GM18517 (cell line): ENCODE results near the gene KRTAP2-1.
"Not testable (repeated sequence)": the region's sequence is repeated elsewhere in the genome, so short reads cannot be mapped to it uniquely, and the experiment has no call there.

Experiments used
- ATAC-seq: cut with Tn5 transposase; IDR thresholded peaks from one replicate; pipeline ENCODE4 v1.9.1; 2021; ENCODE audit warnings: mild to moderate bottlenecking, moderate library complexity; ENCODE audit not compliant: unreplicated experiment

KRTAP2-1 gene

GRCh38 chr17:41013606-41014005 lies 33.5 kb downstream of the KRTAP2-1 start:
- ATAC-seq = no peak

GRCh38 chr17:41013181-41013580 lies 33.9 kb downstream of the KRTAP2-1 start:
- ATAC-seq = no peak

GRCh38 chr17:41012326-41013120 lies 34.6 kb downstream of the KRTAP2-1 start:
- no peak for ATAC-seq

GRCh38 chr17:41010441-41010840 lies 36.7 kb downstream of the KRTAP2-1 start:
- ATAC-seq = no peak

GRCh38 chr17:41009936-41010335 lies 37.2 kb downstream of the KRTAP2-1 start:
- ATAC-seq = no peak

- no peak for ATAC-seq
Measured at GRCh38 chr17:41009301-41009760, 37.8 kb downstream of the KRTAP2-1 start.

- ATAC-seq = no peak
Measured at GRCh38 chr17:41008811-41009210, 38.3 kb downstream of the KRTAP2-1 start, which contains the start of gene KRTAP3-1. Gene KRTAP3-1 (minus strand): TSS chr17:41009128. CDS start chr17:41009074, 54 bp downstream.

- no peak for ATAC-seq
Measured at GRCh38 chr17:41004397-41004796, 42.7 kb downstream of the KRTAP2-1 start.

- no peak for ATAC-seq
Measured at GRCh38 chr17:41003926-41004325, 43.2 kb downstream of the KRTAP2-1 start.

GRCh38 chr17:41002814-41003213 lies 44.3 kb downstream of the KRTAP2-1 start:
- no peak for ATAC-seq

- ATAC-seq = no peak
Measured at GRCh38 chr17:41001795-41002194, 45.3 kb downstream of the KRTAP2-1 start.

GRCh38 chr17:40999563-40999962 lies 47.6 kb downstream of the KRTAP2-1 start, which contains the start of gene KRTAP3-2:
Gene KRTAP3-2 (minus strand): TSS chr17:40999906. CDS start chr17:40999853, 53 bp downstream.
- ATAC-seq = not testable (repeated sequence)

- ATAC-seq = no peak
Measured at GRCh38 chr17:40997361-40997760, 49.8 kb downstream of the KRTAP2-1 start.

- no peak for ATAC-seq
Measured at GRCh38 chr17:40996829-40997228, 50.3 kb downstream of the KRTAP2-1 start.
